Loucy (cell line): ENCODE results near the gene PLEKHA4.

Experiments used
- H2AFZ ChIP-seq: fragments of 200-600 bp; sonication (generic); 2 replicates; pipeline ENCODE4 v1.6.0; 2016; ENCODE audit warnings: antibody characterized with exemption, mild to moderate bottlenecking, low read length, moderate library complexity
- H3F3A ChIP-seq: fragments of 200-600 bp; 2 replicates; pipeline ENCODE4 v1.6.0; 2016; ENCODE audit warnings: antibody characterized with exemption, low read depth, mild to moderate bottlenecking
- H3K27me3 ChIP-seq: fragments of 200-600 bp; sonication (generic); 2 replicates; pipeline ENCODE4 v1.6.1; 2014; ENCODE audit warnings: low read length, mild to moderate bottlenecking; ENCODE audit not compliant: insufficient read depth, poor library complexity, severe bottlenecking
- H3K36me3 ChIP-seq: fragments of 200-600 bp; sonication (generic); 2 replicates; pipeline ENCODE4 v1.6.1; 2016; ENCODE audit warnings: low read length; ENCODE audit not compliant: insufficient read depth
- H3K4me1 ChIP-seq: fragments of 200-600 bp; sonication (generic); 2 replicates; pipeline ENCODE4 v1.5.1; 2014; ENCODE audit warnings: low read length, mild to moderate bottlenecking; ENCODE audit not compliant: insufficient read depth, poor library complexity, severe bottlenecking
- H3K4me2 ChIP-seq: fragments of 200-600 bp; sonication (generic); 2 replicates; pipeline ENCODE4 v1.6.0; 2014; ENCODE audit warnings: antibody characterized with exemption, low read length, low read depth, mild to moderate bottlenecking; ENCODE audit not compliant: poor library complexity, severe bottlenecking
- H3K4me3 ChIP-seq: fragments of 200-600 bp; sonication (generic); 2 replicates; pipeline ENCODE4 v1.5.1; 2014; ENCODE audit warnings: low read length, mild to moderate bottlenecking, mixed read lengths; ENCODE audit not compliant: poor library complexity, severe bottlenecking
- H3K79me2 ChIP-seq: fragments of 200-600 bp; sonication (generic); 2 replicates; pipeline ENCODE4 v1.6.1; 2014; ENCODE audit warnings: low read length; ENCODE audit not compliant: insufficient read depth
- H3K9ac ChIP-seq: fragments of 200-600 bp; sonication (generic); 2 replicates; pipeline ENCODE4 v1.6.0; 2014; ENCODE audit warnings: mild to moderate bottlenecking, low read depth, low read length, moderate library complexity; ENCODE audit not compliant: poor library complexity, severe bottlenecking
- H3K9me2 ChIP-seq: fragments of 200-600 bp; sonication (generic); replicated peaks from 2 replicates; pipeline ENCODE4 v1.6.1; 2016; ENCODE audit warnings: low read depth, low read length, mixed read lengths
- H3K9me3 ChIP-seq: fragments of 200-600 bp; sonication (generic); 2 replicates; pipeline ENCODE4 v1.6.1; 2014; ENCODE audit warnings: mild to moderate bottlenecking, antibody characterized with exemption, low read length, low read depth; ENCODE audit not compliant: insufficient read depth
- H4K20me1 ChIP-seq: fragments of 200-600 bp; sonication (generic); 2 replicates; pipeline ENCODE4 v1.6.0; 2014; ENCODE audit warnings: antibody characterized with exemption, low read length, mild to moderate bottlenecking; ENCODE audit not compliant: insufficient read depth, poor library complexity, severe bottlenecking
- EZH2phosphoT487 ChIP-seq: fragments of 200-600 bp; IDR thresholded peaks from 2 replicates; pipeline ENCODE4 v1.6.1; 2018; ENCODE audit warnings: antibody characterized with exemption, mild to moderate bottlenecking, moderate library complexity, borderline replicate concordance
- TF ChIP-seq, protein P1 (sequence below): fragments of 200-600 bp; sonication (generic); conservative IDR thresholded peaks from 2 replicates; pipeline ENCODE4 v1.5.1; 2014; ENCODE audit warnings: mild to moderate bottlenecking, antibody characterized with exemption, low read length

PLEKHA4 gene

DNA sequence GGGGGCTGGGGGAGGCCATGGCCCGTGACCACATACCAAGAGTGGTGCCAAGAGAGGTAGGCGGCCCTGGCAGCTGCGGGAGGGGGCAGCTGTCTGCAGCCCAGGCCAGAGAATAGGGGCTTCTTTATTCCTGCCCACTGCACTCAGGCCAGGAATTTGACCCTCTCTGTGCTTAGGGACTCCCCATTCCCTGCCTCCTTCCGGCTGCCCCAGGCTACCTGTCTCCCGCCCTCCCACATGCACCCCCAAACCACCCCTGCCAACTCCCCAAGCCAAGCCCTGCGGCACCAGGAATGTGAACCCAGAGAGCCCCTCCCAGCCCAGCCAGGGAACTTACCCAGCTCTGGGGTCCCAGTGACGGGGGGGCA, 687 bp downstream of the PLEKHA4 start:
- Histone ChIP-seq H3K4me3 (no peak overlapping the region), H3K27me3 (no peaks in the 10 kb centered on the region), H3F3A (no peaks in the 10 kb centered on the region), H2AFZ (no peak overlapping the region), H3K4me2 (no peak overlapping the region), H3K79me2 (peaks cover 4% of the 10 kb centered on the region; the same call in 1 of the 2 replicates), H3K9me2 (no peaks in the 10 kb centered on the region), H3K9ac (no peak overlapping the region), H3K4me1 (peaks cover 4% of the 10 kb centered on the region), H3K36me3 (no peaks in the 10 kb centered on the region), H4K20me1 (peaks cover 4% of the 10 kb centered on the region), H3K9me3 (no peaks in the 10 kb centered on the region)
- TF ChIP-seq EZH2phosphoT487 = no peak
- TF ChIP-seq, protein P1, sequence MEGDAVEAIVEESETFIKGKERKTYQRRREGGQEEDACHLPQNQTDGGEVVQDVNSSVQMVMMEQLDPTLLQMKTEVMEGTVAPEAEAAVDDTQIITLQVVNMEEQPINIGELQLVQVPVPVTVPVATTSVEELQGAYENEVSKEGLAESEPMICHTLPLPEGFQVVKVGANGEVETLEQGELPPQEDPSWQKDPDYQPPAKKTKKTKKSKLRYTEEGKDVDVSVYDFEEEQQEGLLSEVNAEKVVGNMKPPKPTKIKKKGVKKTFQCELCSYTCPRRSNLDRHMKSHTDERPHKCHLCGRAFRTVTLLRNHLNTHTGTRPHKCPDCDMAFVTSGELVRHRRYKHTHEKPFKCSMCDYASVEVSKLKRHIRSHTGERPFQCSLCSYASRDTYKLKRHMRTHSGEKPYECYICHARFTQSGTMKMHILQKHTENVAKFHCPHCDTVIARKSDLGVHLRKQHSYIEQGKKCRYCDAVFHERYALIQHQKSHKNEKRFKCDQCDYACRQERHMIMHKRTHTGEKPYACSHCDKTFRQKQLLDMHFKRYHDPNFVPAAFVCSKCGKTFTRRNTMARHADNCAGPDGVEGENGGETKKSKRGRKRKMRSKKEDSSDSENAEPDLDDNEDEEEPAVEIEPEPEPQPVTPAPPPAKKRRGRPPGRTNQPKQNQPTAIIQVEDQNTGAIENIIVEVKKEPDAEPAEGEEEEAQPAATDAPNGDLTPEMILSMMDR = no peak

DNA sequence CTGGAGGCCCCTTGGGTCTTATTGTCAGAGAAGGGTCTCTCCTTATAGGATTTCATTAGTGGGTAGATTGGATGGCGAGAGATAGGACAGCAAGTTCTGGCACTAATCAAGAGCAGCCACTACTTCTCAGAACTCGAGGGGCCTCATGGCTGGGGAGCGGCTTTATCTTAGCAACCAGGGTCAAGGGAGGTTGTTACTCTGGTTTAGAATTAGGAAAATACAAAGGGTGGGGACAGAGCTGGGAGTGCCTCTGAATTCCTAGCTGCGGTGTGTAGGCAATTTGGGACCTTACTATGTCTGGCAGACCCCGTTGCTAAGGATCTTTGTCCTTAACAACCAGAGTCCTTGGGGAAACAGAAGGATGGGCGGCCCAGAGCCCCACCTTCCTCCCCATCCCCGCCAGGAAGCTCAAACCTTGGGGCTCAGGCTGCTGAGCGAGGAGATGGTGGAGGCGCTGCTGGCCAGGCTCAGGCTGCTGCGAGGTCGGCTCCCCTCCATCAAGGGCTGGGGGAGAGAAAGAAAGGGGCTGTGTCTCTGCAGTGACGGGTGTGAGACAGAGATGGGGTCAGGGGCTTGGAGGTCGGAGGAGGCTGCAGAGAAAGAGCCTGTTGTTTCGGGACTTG, 1.2 kb downstream of the PLEKHA4 start:
- no peaks in the 10 kb centered on the region for H3K79me2 ChIP-seq
- no peak for TF ChIP-seq EZH2phosphoT487
- TF ChIP-seq, protein P1 = no peak
- no peaks in the 10 kb centered on the region for H3K4me1 ChIP-seq
- H3K9me3 ChIP-seq = no peaks in the 10 kb centered on the region
- H3K9me2 ChIP-seq = no peaks in the 10 kb centered on the region
- H3F3A ChIP-seq = no peaks in the 10 kb centered on the region
- H3K9ac ChIP-seq = no peak overlapping the region
- H3K4me2 ChIP-seq = no peak overlapping the region
- H3K27me3 ChIP-seq = no peaks in the 10 kb centered on the region
- no peak overlapping the region for H2AFZ ChIP-seq
- no peaks in the 10 kb centered on the region for H4K20me1 ChIP-seq
- H3K4me3 ChIP-seq = no peak overlapping the region
- no peaks in the 10 kb centered on the region for H3K36me3 ChIP-seq

DNA sequence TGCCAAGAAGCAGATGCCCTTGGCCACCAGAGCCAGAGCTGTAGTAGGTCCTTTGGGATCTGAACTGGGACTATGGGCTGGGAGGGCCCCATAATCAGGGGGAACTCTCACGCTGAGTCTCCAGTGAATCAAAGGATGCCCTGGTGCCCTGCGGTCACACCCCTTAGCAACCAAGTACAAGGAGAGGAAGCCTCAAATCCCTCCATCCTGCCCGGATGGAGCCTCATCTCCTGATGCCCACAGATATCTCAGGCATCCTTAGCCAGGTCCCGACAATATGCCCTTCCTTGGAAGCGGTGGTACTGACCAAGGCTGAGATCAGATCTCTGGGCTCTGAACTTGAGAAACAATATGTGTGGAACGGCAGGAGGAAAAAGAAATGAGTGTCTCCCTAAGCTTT, 1.7 kb downstream of the PLEKHA4 start:
- no peaks in the 10 kb centered on the region for H3K9me2 ChIP-seq
- no peaks in the 10 kb centered on the region for H3K36me3 ChIP-seq
- H3K4me2 ChIP-seq = no peak overlapping the region
- H3K79me2 ChIP-seq = no peaks in the 10 kb centered on the region
- no peak overlapping the region for H2AFZ ChIP-seq
- H3K4me1 ChIP-seq = no peaks in the 10 kb centered on the region
- H4K20me1 ChIP-seq = no peaks in the 10 kb centered on the region
- no peak overlapping the region for H3K4me3 ChIP-seq
- TF ChIP-seq, protein P1 = no peak
- TF ChIP-seq EZH2phosphoT487 = no peak
- no peak overlapping the region for H3K9ac ChIP-seq
- no peaks in the 10 kb centered on the region for H3K27me3 ChIP-seq
- H3F3A ChIP-seq = no peaks in the 10 kb centered on the region
- no peaks in the 10 kb centered on the region for H3K9me3 ChIP-seq
